Measurements from ENCODE around the gene CTU2. TPM values are rescaled to one million over a fixed set of nuclear protein-coding genes. Genes with fewer than 3 reads are reported as not detected.

The CTU2 gene
- total RNA-seq, 1 experiment from 2014 or later: 54.9 TPM

GRCh38 chr16:88743693-88744576 lies 37.6 kb downstream of the CTU2 start:
- no peaks in the 10 kb centered on the region for H3K9me3 ChIP-seq
- Mint-ChIP-seq H3K27ac (ENCODE audit: unreplicated experiment) (peak overlapping the region; percentile 25), H3K4me1 (ENCODE audit: low read depth, unreplicated experiment) (no peaks in the 10 kb centered on the region), H3K9me3 (ENCODE audit: unreplicated experiment) (no peaks in the 10 kb centered on the region), H3K27me3 (ENCODE audit: insufficient read depth, unreplicated experiment) (no peaks in the 10 kb centered on the region), H3K4me3 (ENCODE audit: unreplicated experiment) (no peak overlapping the region), H3K36me3 (ENCODE audit: insufficient read depth, unreplicated experiment) (peaks cover 38% of the 10 kb centered on the region)
- peaks cover 4% of the 10 kb centered on the region; the same call in 1 of the 2 replicates for H3K4me1 ChIP-seq
- peak; percentile 95 to 98 for TF ChIP-seq CTCF (IDR thresholded peaks at IDR 0.05; ENCODE audit: insufficient read depth in 1 of 2, low read depth in 1 of 2, low read length in 1 of 2, severe bottlenecking in 1 of 2, unreplicated experiment in 1 of 2)
- no peaks in the 10 kb centered on the region; the same call in none of the 2 replicates for H3K36me3 ChIP-seq (ENCODE audit: control insufficient read depth, insufficient read depth, low read length)
- H3K27me3 ChIP-seq (replicated peaks; ENCODE audit: control insufficient read depth, insufficient read depth, low read length): no peaks in the 10 kb centered on the region
- ChIA-PET CTCF (interaction anchor here (0.6 to 1.6 kb wide), 5 partner anchors 19 to 41 kb away, joined by 3 to 8 read pairs (median 5); partner anchors contain the start of gene PIEZO1), POLR2A (no interaction called here)
- BruUV-seq (replicated peaks): no TSS peak
- DNase-seq: peak; percentile 82 to 90
- no peak overlapping the region for H3K4me3 ChIP-seq (ENCODE audit: low read depth, low read length)
- intact Hi-C loops (cut with micrococcal nuclease; ENCODE audit: unreplicated experiment): loop anchor here (1.0 to 2.0 kb wide), 2 partner anchors 19 to 41 kb away; partner anchors contain the start of gene PIEZO1

DNA sequence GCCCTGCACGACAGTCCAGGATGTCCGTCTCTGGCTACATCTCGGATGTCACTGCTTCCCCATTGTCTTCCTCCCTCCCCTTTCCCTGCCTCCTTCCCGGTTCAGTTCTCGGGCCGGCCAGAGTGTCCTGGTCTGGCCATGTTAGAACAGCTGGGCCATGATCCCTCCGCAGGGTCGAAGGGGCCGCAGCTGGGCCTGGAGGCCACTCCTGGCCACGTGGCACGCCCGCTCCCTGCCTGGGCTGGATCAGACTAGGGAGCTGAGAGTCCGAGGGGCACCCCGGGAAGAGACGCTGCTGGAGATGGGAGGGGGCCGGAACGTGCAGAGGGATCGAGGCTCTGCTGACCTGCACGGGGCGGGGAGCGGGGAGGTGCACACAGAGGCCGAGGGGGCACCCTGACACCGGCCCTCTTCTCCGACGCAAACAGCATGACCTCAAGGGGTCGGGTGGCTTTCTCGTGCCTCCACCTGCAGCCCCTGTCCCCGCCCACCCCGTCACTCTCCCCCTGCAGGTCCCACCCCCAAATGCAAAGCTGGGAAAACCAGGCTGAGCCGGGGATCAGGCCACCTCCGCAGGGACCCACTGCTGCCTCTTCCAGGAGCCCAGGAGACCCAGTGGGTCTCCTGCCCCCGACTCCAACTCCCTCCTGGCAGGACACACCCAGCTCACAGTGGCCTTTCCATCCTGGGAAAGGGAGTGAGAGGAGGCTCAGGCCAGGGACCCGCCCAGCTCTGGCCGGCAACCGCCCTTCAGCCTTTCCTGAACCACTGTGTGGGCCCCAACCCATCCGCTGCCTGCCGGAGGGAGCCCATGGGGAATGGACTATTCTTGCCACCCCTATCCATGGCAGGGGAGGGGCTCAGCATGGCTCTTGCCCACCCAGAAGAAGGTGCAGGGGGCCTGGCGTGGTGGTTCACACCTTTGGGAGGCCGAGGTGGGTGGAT lies 38.5 kb downstream of the CTU2 start:
- H3K4me1 Mint-ChIP-seq (ENCODE audit: low read depth, unreplicated experiment): no peaks in the 10 kb centered on the region
- no peak overlapping the region for H3K27ac Mint-ChIP-seq (ENCODE audit: unreplicated experiment)
- no peaks in the 10 kb centered on the region for H3K27me3 Mint-ChIP-seq (ENCODE audit: insufficient read depth, unreplicated experiment)
- CTCF ChIA-PET: interaction anchor here (1.0 to 1.2 kb wide), 2 partner anchors 19 to 40 kb away, joined by 6 to 7 read pairs; partner anchors contain the start of gene PIEZO1
- Histone ChIP-seq H3K9me3 (no peaks in the 10 kb centered on the region), H3K4me3 (ENCODE audit: low read depth, low read length) (no peak overlapping the region), H3K36me3 (ENCODE audit: control insufficient read depth, insufficient read depth, low read length) (no peaks in the 10 kb centered on the region; the same call in none of the 2 replicates), H3K27me3 (replicated peaks; ENCODE audit: control insufficient read depth, insufficient read depth, low read length) (no peaks in the 10 kb centered on the region), H3K4me1 (peaks cover 4% of the 10 kb centered on the region; the same call in 1 of the 2 replicates)
- POLR2A ChIA-PET: no interaction called here
- TF ChIP-seq CTCF (IDR thresholded peaks at IDR 0.05; ENCODE audit: insufficient read depth in 1 of 2, low read depth in 1 of 2, low read length in 1 of 2, severe bottlenecking in 1 of 2, unreplicated experiment in 1 of 2): no peak
- no peak for DNase-seq
- peaks cover 38% of the 10 kb centered on the region for H3K36me3 Mint-ChIP-seq (ENCODE audit: insufficient read depth, unreplicated experiment)
- H3K9me3 Mint-ChIP-seq (ENCODE audit: unreplicated experiment): no peaks in the 10 kb centered on the region
- H3K4me3 Mint-ChIP-seq (ENCODE audit: unreplicated experiment): no peak overlapping the region
- no TSS peak for BruUV-seq (replicated peaks)
- intact Hi-C loops (cut with micrococcal nuclease; ENCODE audit: unreplicated experiment): no loop called here

DNA sequence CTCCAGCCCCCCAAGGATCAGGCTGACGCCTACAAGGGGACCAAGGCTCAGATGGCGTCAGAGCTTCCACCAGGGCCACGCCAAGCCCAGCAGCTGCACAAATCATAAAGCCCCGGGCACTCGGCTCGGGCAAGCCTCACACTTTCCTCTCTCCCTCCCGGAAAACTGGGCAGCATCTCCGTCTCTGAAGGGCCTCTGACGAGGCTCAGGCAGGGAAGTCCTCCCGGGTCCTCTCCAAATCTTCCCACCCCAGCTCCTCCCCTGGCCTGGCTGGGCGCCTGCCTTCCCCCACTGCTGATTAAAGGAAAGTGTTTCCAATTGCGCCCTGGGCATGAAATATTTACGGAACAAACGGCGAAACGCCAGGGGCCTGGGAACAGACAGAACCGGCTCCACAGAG lies 40.2 kb downstream of the CTU2 start:
- Histone ChIP-seq H3K4me3 (ENCODE audit: low read depth, low read length) (no peak overlapping the region), H3K9me3 (no peaks in the 10 kb centered on the region), H3K36me3 (ENCODE audit: control insufficient read depth, insufficient read depth, low read length) (no peaks in the 10 kb centered on the region; the same call in none of the 2 replicates), H3K27me3 (replicated peaks; ENCODE audit: control insufficient read depth, insufficient read depth, low read length) (no peaks in the 10 kb centered on the region), H3K4me1 (peaks cover 4% of the 10 kb centered on the region; the same call in 1 of the 2 replicates)
- Mint-ChIP-seq H3K36me3 (ENCODE audit: insufficient read depth, unreplicated experiment) (peaks cover 36% of the 10 kb centered on the region), H3K9me3 (ENCODE audit: unreplicated experiment) (no peaks in the 10 kb centered on the region), H3K27me3 (ENCODE audit: insufficient read depth, unreplicated experiment) (no peaks in the 10 kb centered on the region), H3K4me1 (ENCODE audit: low read depth, unreplicated experiment) (no peaks in the 10 kb centered on the region), H3K27ac (ENCODE audit: unreplicated experiment) (no peak overlapping the region), H3K4me3 (ENCODE audit: unreplicated experiment) (no peak overlapping the region)
- ChIA-PET CTCF (interaction anchor here (1.0 to 1.3 kb wide), 2 partner anchors 9 kb away, joined by 4 to 9 read pairs; no protein-coding TSS in a partner anchor), POLR2A (interaction anchor here (0.5 kb wide), 1 partner anchor 303 kb away, joined by 3 read pairs; no protein-coding TSS in a partner anchor)
- intact Hi-C loops (cut with micrococcal nuclease; ENCODE audit: unreplicated experiment): no loop called here
- TF ChIP-seq CTCF (IDR thresholded peaks at IDR 0.05; ENCODE audit: insufficient read depth in 1 of 2, low read depth in 1 of 2, low read length in 1 of 2, severe bottlenecking in 1 of 2, unreplicated experiment in 1 of 2): no peak
- DNase-seq: no peak
- BruUV-seq (replicated peaks): no TSS peak
